GM12878 (cell line): ENCODE data around the gene NDUFC2. TPM values are rescaled to one million over a fixed set of nuclear protein-coding genes. Genes with fewer than 3 reads are reported as not detected.
A peak's percentile ranks its signal among the peaks of the same experiment; 100 is the strongest.

Experiments used
- ATAC-seq: fragments of 200-7000 bp; cut with Tn5 transposase; 3 replicates; pipeline ENCODE4 v1.9.1; 2020; ENCODE audit warnings: mild to moderate bottlenecking, moderate library complexity
- BruUV-seq: library from RNA; stranded (reverse); fragments of 400-500 nt; replicated peaks from 2 replicates; lab custom pipeline; 2021; lab: Mats Ljungman, UMichigan
- CTCF ChIA-PET: fragments of 300-600 bp; sonication (Branson Sonifier 250); formaldehyde crosslinking; extraction: SDS; loops from one replicate; lab custom pipeline; 2021; ENCODE audit warnings: inconsistent platforms; lab: Yijun Ruan, JAX
- POLR2A ChIA-PET: fragments of 350-600 bp; formaldehyde crosslinking; extraction: SDS; loops from one replicate; lab custom pipeline; 2021; ENCODE audit warnings: inconsistent platforms; lab: Charles Lee
- RAD21 ChIA-PET: fragments of 300-600 bp; sonication (Branson Sonifier 250); formaldehyde crosslinking; loops from one replicate; lab custom pipeline; 2023; ENCODE audit warnings: antibody characterized with exemption; ENCODE audit not compliant: unreplicated experiment; lab: Charles Lee
- SMC1A ChIA-PET: fragments of 300-600 bp; sonication (Branson Sonifier 250); formaldehyde crosslinking; loops from one replicate; lab custom pipeline; 2023; ENCODE audit not compliant: unreplicated experiment, uncharacterized antibody; lab: Charles Lee
- DNase-seq: peaks from one replicate; pipeline ENCODE4 v3.0.0-alpha.2; 2011; ENCODE audit warnings: low read depth, low spot score
- FAIRE-seq: peaks from 3 replicates; lab custom pipeline; 2011; peaks lifted over from hg19 to GRCh38; lab: Jason Lieb, UNC
- H2AFZ ChIP-seq: 2 replicates; pipeline ENCODE4 v1.6.0; 2011; ENCODE audit warnings: low read depth, low read length, control low read depth; ENCODE audit not compliant: control insufficient read depth
- H3K27ac ChIP-seq: 2 replicates; pipeline ENCODE4 v1.5.1; 2011; ENCODE audit warnings: control low read depth; ENCODE audit not compliant: control insufficient read depth, insufficient read depth
- H3K27me3 ChIP-seq, 2 experiments: replicated peaks in 1 of 2; 2 replicates each; pipeline versions ENCODE4 v1.6.0 to v1.6.1; 2011; ENCODE audit warnings: low read length in 1 of 2; ENCODE audit not compliant: control insufficient read depth in 2 of 2, insufficient read depth in 2 of 2
- H3K36me3 ChIP-seq, 2 experiments: 2 replicates each; pipeline ENCODE4 v1.5.1; 2011; ENCODE audit warnings: low read length in 1 of 2; ENCODE audit not compliant: control insufficient read depth in 2 of 2, insufficient read depth in 2 of 2
- H3K4me1 ChIP-seq: 2 replicates; pipeline ENCODE4 v1.6.1; 2011; ENCODE audit warnings: mild to moderate bottlenecking, low read length, moderate library complexity, mixed read lengths; ENCODE audit not compliant: control insufficient read depth, insufficient read depth
- H3K4me2 ChIP-seq: 2 replicates; pipeline ENCODE4 v1.6.0; 2011; ENCODE audit warnings: control low read depth; ENCODE audit not compliant: control insufficient read depth, insufficient read depth
- H3K4me3 ChIP-seq: fragments of 200-600 bp; sonication (generic); 2 replicates; pipeline ENCODE4 v1.5.1; 2016
- H3K79me2 ChIP-seq: 2 replicates; pipeline ENCODE4 v1.6.0; 2011; ENCODE audit warnings: low read length; ENCODE audit not compliant: control insufficient read depth, insufficient read depth
- H3K9ac ChIP-seq: 2 replicates; pipeline ENCODE4 v1.8.0; 2011; ENCODE audit warnings: low read length, control low read depth, mixed read lengths; ENCODE audit not compliant: control insufficient read depth, insufficient read depth
- H3K9me3 ChIP-seq: replicated peaks from 3 replicates; pipeline ENCODE4 v1.5.1; 2011; ENCODE audit warnings: mild to moderate bottlenecking, low read length; ENCODE audit not compliant: control insufficient read depth, insufficient read depth
- H4K20me1 ChIP-seq: 2 replicates; pipeline ENCODE4 v1.6.0; 2011; ENCODE audit not compliant: control insufficient read depth, insufficient read depth
- HCFC1 ChIP-seq: fragments of 150-350 bp; IDR thresholded peaks from 2 replicates; pipeline ENCODE4 v1.6.1; 2014; ENCODE audit warnings: low read length
- HDGF ChIP-seq: fragments of 450-650 bp; IDR thresholded peaks from 2 replicates; pipeline ENCODE4 v1.6.1; 2016; ENCODE audit warnings: antibody characterized with exemption
- POLR2A ChIP-seq: IDR thresholded peaks from 2 replicates; pipeline ENCODE4 v1.6.1; 2011; ENCODE audit warnings: low read depth, mild to moderate bottlenecking, low read length
- RAD51 ChIP-seq: fragments of 450-650 bp; IDR thresholded peaks from 2 replicates; pipeline ENCODE4 v1.6.1; 2016; ENCODE audit warnings: moderate library complexity, mild to moderate bottlenecking, inconsistent platforms
- WGBS: methylation state at CpG from one replicate; pipeline ENCODE4 v1.1.6; 2016; ENCODE audit warnings: low lambda C conversion rate; ENCODE audit not compliant: insufficient replicate concordance, insufficient coverage; ENCODE audit errors: missing lambda C conversion rate; 5-methylcytosine and 5-hydroxymethylcytosine counted together
- in situ Hi-C: fragments of 300-500 bp; cut with MboI; formaldehyde crosslinking; loops from 9 replicates; pipeline ENCODE4 v1.14.3; 2018; ENCODE audit warnings: mixed read lengths
- intact Hi-C: fragments of 100-400 bp; cut with micrococcal nuclease; formaldehyde crosslinking; loops from one replicate; pipeline ENCODE4 v1.14.2; 2022; ENCODE audit not compliant: unreplicated experiment
- polyA plus RNA-seq, 11 experiments: library from polyadenylated mRNA; depleted of rRNA in 4 of 11; unstranded in 6 of 11; stranded (reverse) in 5 of 11; fragments of >200 nt; fragmentation: Nextera tagmentation in 4 of 11; fragmentation: Illumina TruSeq in 1 of 11; extraction: Ambion mirVana in 4 of 11; extraction: Trizol in 1 of 11; gene quantifications; 1 replicate in 1 of 11; 2 replicates in 10 of 11; pipeline versions ENCODE4 v1.2.1 to v1.2.3, GENCODE V29; 2011 to 2016; ENCODE audit warnings: inconsistent platforms in 2 of 11, missing spikeins in 2 of 11, low read depth in 1 of 11
- total RNA-seq, 4 experiments: library from RNA; depleted of rRNA in 3 of 4; stranded (reverse); fragments of >200 nt in 3 of 4; fragmentation: Illumina TruSeq in 1 of 4; extraction: Trizol in 1 of 4; gene quantifications; 2 replicates each; pipeline versions ENCODE4 v1.2.1 to v1.2.3, GENCODE V29; 2013 to 2021
- TF ChIP-seq, protein P1 (sequence below): fragments of 450-650 bp; IDR thresholded peaks from 2 replicates; pipeline ENCODE4 v1.6.1; 2017; ENCODE audit warnings: mild to moderate bottlenecking, moderate library complexity

NDUFC2 gene
- total and polyA plus RNA-seq, 10 of the 15 experiments (the other 5 are each of a cell fraction or from before 2014, with no cell fraction given), result 103 to 529 (median 192) TPM

DNA sequence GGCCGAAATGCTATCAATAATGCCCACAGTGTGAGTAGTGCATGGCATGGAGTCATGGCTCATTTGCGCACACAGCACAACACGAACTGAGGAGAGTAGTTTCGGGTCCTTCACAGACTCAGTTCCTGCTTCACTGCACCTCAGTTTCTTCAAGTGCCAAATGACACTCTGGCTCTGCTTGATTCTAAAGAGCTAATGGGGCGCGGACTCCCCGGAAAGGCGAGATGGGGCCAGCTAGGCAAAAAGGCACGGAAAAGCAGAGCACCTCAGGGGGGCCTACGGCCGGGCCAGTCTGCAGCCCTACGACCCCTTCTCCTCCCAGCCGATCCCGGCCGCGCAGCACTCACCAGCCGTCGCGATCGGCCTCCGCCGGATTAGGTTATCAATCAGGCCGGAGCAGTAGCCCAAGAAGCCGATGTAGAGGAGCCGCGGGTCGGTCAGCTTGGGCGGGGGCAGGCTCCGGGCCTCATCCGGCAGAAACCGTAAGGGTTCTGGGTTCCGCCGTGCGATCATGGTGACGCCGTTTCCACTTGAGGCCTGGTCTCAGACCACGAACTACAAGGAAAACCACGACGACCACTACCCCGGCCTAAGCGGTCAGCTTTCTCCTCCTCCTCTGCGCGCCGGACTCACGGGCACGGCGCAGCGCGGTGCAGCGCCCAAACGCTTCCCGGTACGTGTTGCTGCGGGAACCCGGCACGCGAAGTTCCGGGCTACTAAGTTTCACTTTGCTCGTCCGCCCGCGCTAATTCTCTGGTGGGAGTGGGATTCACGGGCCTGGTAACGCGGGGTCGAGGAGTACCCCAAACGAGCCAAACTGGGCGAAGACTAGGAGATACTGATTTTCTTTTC lies at the start of gene NDUFC2 (continued):
- TF ChIP-seq, protein P1, sequence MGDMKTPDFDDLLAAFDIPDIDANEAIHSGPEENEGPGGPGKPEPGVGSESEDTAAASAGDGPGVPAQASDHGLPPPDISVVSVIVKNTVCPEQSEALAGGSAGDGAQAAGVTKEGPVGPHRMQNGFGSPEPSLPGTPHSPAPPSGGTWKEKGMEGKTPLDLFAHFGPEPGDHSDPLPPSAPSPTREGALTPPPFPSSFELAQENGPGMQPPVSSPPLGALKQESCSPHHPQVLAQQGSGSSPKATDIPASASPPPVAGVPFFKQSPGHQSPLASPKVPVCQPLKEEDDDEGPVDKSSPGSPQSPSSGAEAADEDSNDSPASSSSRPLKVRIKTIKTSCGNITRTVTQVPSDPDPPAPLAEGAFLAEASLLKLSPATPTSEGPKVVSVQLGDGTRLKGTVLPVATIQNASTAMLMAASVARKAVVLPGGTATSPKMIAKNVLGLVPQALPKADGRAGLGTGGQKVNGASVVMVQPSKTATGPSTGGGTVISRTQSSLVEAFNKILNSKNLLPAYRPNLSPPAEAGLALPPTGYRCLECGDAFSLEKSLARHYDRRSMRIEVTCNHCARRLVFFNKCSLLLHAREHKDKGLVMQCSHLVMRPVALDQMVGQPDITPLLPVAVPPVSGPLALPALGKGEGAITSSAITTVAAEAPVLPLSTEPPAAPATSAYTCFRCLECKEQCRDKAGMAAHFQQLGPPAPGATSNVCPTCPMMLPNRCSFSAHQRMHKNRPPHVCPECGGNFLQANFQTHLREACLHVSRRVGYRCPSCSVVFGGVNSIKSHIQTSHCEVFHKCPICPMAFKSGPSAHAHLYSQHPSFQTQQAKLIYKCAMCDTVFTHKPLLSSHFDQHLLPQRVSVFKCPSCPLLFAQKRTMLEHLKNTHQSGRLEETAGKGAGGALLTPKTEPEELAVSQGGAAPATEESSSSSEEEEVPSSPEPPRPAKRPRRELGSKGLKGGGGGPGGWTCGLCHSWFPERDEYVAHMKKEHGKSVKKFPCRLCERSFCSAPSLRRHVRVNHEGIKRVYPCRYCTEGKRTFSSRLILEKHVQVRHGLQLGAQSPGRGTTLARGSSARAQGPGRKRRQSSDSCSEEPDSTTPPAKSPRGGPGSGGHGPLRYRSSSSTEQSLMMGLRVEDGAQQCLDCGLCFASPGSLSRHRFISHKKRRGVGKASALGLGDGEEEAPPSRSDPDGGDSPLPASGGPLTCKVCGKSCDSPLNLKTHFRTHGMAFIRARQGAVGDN, result peak; percentile 73
- TF ChIP-seq HCFC1, result peak; percentile 78
- TF ChIP-seq POLR2A, result peak; percentile 89

DNA sequence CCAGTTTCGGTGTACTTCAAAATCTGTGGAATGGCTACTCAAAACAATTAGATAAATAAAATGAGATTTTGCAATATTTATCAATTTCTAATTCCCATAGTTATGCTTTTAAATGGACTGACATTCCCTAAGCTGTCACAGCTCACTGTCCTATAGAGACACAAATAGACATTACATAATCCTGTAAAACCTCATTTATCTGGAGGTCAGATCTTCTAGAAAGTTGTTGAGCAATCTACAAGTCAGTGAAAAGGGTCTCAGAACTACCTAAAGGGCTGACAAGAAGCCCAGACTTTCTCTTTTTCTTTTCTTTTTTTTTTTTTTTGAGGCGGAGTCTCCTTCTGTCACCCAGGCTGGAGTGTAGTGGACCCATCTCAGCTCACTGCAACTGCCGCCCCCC lies 47.7 kb upstream of the NDUFC2 start:
- CTCF ChIA-PET, result interaction anchor here (0.7 kb wide), 1 partner anchor 10 kb away, joined by 3 read pairs; no protein-coding TSS in a partner anchor
- intact Hi-C loops, result no loop called here
- BruUV-seq, result no TSS peak

More for the DNA sequence above, 47.7 kb upstream of the NDUFC2 start:
- H3K36me3 ChIP-seq, result no peaks in the 10 kb centered on the region; a peak in 1 of 4 replicates
- FAIRE-seq (no peak), DNase-seq (no peak), ATAC-seq (no peak)
- H3K9ac ChIP-seq, result no peak overlapping the region
- H3K4me1 ChIP-seq, result no peaks in the 10 kb centered on the region
- no peaks in the 10 kb centered on the region for H3K79me2 ChIP-seq
- H3K9me3 ChIP-seq, result no peaks in the 10 kb centered on the region
- ChIA-PET SMC1A (interaction anchor here (0.6 kb wide), 1 partner anchor 256 kb away, joined by 3 read pairs; no protein-coding TSS in a partner anchor), POLR2A (no interaction called here), RAD21 (interaction anchor here (0.7 kb wide), 1 partner anchor 240 kb away, joined by 3 read pairs; no protein-coding TSS in a partner anchor)
- in situ Hi-C loops, result no loop called here
- no peaks in the 10 kb centered on the region for H4K20me1 ChIP-seq
- H2AFZ ChIP-seq, result no peak overlapping the region
- TF ChIP-seq RAD51, result no peak
- TF ChIP-seq HDGF, result no peak
- no peak overlapping the region for H3K27ac ChIP-seq
- 92% methylated on average over 2 of the region's 3 CpGs for WGBS
- H3K4me2 ChIP-seq, result no peak overlapping the region
- H3K27me3 ChIP-seq, result no peaks in the 10 kb centered on the region
- no peak overlapping the region for H3K4me3 ChIP-seq
